Measurements from ENCODE around the gene FUT1. TPM values are rescaled to one million over a fixed set of nuclear protein-coding genes. Genes with fewer than 3 reads are reported as not detected.
A peak's percentile ranks its signal among the peaks of the same experiment; 100 is the strongest.

FUT1 gene
- total RNA-seq, 4 donors from 2014 or later, result 0.98 to 4.2 (median 2.4) TPM

- peaks cover 0 to 10% (median 0%) of the 10 kb centered on the region in 3 donors for H3K36me3 ChIP-seq
- peaks cover 0 to 5% of the 10 kb centered on the region in 2 donors for H3K27me3 ChIP-seq
- H3K4me3 ChIP-seq, result no peak overlapping the region
- WGBS, 2 donors, result 91 to 93% methylated on average over 4 of the region's 4 CpGs
- H3K27ac ChIP-seq, result no peak overlapping the region
- TF ChIP-seq POLR2A (IDR thresholded peaks at IDR 0.05), result no peak
- TF ChIP-seq CTCF (IDR thresholded peaks at IDR 0.05), result no peak
- TF ChIP-seq EP300 (IDR thresholded peaks at IDR 0.05), result no peak
- no peak for DNase-seq (ENCODE audit: low spot score in 2 of 2)
- no peaks in the 10 kb centered on the region for H3K9me3 ChIP-seq
- no peaks in the 10 kb centered on the region for H3K4me1 ChIP-seq
Observed at GRCh38 chr19:48731452-48731851, 21.0 kb downstream of the FUT1 start.

- H3K4me3 ChIP-seq, result peak overlapping the region in 2 of 4 donors; percentile 23 to 24
- no peaks in the 10 kb centered on the region for H3K27me3 ChIP-seq
- no peaks in the 10 kb centered on the region for H3K9me3 ChIP-seq
- 61 to 74% methylated on average over 47 to 60 of the region's 77 CpGs for WGBS, 2 donors
- H3K4me1 ChIP-seq, result peaks cover 0 to 17% (median 8%) of the 10 kb centered on the region in 4 donors
- H3K36me3 ChIP-seq, result peaks cover 0 to 4% (median 0%) of the 10 kb centered on the region in 3 donors
- peak overlapping the region in 1 of 4 donors; percentile 56 for H3K27ac ChIP-seq
- DNase-seq (ENCODE audit: low spot score in 2 of 2), result no peak
- TF ChIP-seq CTCF (IDR thresholded peaks at IDR 0.05) (no peak), EP300 (IDR thresholded peaks at IDR 0.05) (no peak)
Observed at GRCh38 chr19:48728911-48729664, 23.4 kb downstream of the FUT1 start.

GRCh38 chr19:48726556-48726955 lies 25.9 kb downstream of the FUT1 start:
- DNase-seq (ENCODE audit: low spot score in 2 of 2), result no peak
- Histone ChIP-seq H3K27me3 (no peaks in the 10 kb centered on the region), H3K4me1 (peaks cover 0 to 22% (median 9%) of the 10 kb centered on the region in 4 donors), H3K9me3 (no peaks in the 10 kb centered on the region), H3K36me3 (peaks cover 0 to 4% (median 0%) of the 10 kb centered on the region in 3 donors), H3K4me3 (no peak overlapping the region), H3K27ac (peak overlapping the region in 1 of 4 donors; percentile 85)
- no peak for TF ChIP-seq CTCF (IDR thresholded peaks at IDR 0.05)
- TF ChIP-seq POLR2A (IDR thresholded peaks at IDR 0.05), result no peak
- TF ChIP-seq EP300 (IDR thresholded peaks at IDR 0.05), result no peak
- WGBS, 2 donors, result 72 to 83% methylated on average over 2 of the region's 2 CpGs

GRCh38 chr19:48724796-48725753 lies 27.4 kb downstream of the FUT1 start:
- Histone ChIP-seq H3K9me3 (no peaks in the 10 kb centered on the region), H3K27ac (peak overlapping the region; percentile 41 to 85 (median 76)), H3K27me3 (no peaks in the 10 kb centered on the region), H3K36me3 (peaks cover 0 to 4% (median 0%) of the 10 kb centered on the region in 3 donors), H3K4me1 (peaks cover 0 to 33% (median 11%) of the 10 kb centered on the region in 4 donors), H3K4me3 (no peak overlapping the region)
- WGBS, 2 donors, result 29 to 38% methylated on average over 11 of the region's 11 CpGs
- peak in 1 of 2 donors; percentile 82 for DNase-seq (ENCODE audit: low spot score in 2 of 2)
- TF ChIP-seq EP300 (IDR thresholded peaks at IDR 0.05) (peak; percentile 84 to 86), POLR2A (IDR thresholded peaks at IDR 0.05) (no peak), CTCF (IDR thresholded peaks at IDR 0.05) (no peak)

Data from tibial nerve (tissue), 4 donors.